HG02938 (cell line): ENCODE results near the gene SLC25A25.
"Not testable (repeated sequence)": the region's sequence is repeated elsewhere in the genome, so short reads cannot be mapped to it uniquely, and the experiment has no call there.

Source experiments
- ATAC-seq: cut with Tn5 transposase; IDR thresholded peaks from one replicate; pipeline ENCODE4 v1.9.1; 2021; ENCODE audit warnings: mild to moderate bottlenecking, moderate library complexity; ENCODE audit not compliant: unreplicated experiment

The SLC25A25 gene

DNA sequence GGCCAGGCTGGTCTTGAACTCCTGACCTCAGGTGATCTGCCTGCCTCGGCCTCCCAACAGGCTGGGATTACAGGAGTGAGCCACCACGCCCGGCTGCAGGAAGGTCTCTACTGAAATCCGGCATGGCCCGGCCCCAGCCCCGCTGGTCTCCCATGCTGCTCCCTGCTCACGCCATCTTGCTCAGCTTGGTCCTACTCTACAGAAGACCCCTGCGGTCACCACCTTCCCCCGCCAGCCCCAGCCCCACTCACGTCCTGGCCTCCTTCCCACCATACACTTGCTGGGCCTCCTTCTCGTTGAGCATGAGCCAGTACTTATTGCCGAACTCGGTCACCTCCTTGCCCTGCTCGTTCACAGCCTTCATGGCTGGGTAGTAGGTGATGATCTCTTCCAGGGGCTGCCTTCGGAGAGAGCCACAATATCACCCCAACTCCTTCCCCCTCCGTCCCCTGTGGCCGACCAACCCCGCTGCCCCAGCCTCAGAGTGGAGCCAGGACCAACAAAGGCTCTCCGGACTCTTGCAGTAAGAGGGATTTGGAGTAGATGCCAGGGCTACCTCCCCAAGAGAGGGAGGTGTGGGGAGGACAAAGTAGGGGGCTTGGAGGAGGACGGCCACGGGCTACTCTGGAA lies 55.5 kb downstream of the SLC25A25 start:
- no peak for ATAC-seq

- no peak for ATAC-seq
These were observed 56.4 kb downstream of the SLC25A25 start for GRCh38 chr9:128124451-128124850.

- no peak for ATAC-seq
These were observed 57.0 kb downstream of the SLC25A25 start for GRCh38 chr9:128124873-128125579.

GRCh38 chr9:128125580-128126354 lies 57.7 kb downstream of the SLC25A25 start:
- no peak for ATAC-seq

DNA sequence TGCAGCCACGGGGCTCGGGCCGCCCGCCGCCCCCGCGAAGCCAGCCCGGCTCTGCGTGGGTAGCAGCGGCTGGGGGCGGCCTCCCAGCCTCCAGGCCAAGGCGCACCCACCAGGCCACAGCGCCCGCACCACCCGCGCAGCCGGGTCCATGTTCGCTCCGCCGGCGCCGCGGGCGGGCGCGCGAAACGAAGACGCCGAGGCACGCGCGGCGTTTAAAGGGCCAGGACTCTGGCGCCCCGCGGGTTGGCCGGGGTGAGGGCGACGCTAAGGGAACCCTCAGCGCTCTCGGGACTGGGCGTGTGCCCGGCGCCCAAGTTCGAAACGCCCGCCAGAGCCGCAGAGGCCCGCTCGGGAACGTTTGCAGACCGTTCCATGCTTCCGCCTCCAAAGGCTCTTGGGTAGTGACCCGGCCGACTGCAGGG lies 59.5 kb downstream of the SLC25A25 start, which contains the start of gene PTGES2:
PTGES2 (minus strand) TSS at position 162 of the 422 bp plus-strand sequence; CDS start at position 150, 12 bp downstream.
- ATAC-seq: peak; percentile 45

GRCh38 chr9:128127990-128128835 lies 60.2 kb downstream of the SLC25A25 start:
- peak; percentile 69 for ATAC-seq

DNA sequence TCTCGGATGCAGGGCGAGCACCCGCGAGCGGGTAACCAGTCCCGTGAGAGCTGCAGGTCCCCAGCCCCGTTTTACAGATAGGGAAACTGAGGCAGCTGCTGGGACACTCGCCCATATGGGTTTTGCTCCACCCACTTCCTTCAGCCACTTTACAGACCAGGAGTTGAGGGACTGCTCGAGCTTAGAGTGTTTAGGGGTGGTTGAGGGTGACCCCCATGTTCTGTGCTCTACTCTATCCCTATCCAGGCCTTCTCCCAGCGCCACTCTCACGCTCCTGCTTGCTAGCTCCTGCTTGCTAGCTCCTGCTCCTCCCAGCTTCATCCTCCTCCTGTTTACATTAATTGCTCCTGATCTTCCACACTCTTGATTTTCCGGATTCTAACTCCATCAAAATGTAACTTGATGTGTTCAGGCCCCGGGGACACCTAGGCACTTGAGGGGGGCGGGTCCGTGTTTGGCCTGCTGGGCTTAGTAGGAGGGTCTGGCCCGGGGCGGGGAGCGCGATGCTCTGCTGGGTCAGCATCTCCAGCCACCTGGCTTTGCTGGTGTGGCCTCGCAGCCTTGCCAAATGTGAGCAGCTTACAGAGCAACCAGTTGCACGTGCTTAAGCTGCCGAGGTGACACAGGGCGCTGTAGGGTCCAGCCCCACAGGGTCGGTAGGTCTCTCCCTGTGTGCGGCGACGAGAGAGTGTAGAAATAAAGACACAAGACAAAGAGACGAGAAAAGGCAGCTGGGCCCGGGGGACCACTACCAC lies 61.0 kb downstream of the SLC25A25 start:
- no peak for ATAC-seq

- ATAC-seq: not testable (repeated sequence)
These were observed 62.1 kb downstream of the SLC25A25 start for GRCh38 chr9:128129976-128130590.

DNA sequence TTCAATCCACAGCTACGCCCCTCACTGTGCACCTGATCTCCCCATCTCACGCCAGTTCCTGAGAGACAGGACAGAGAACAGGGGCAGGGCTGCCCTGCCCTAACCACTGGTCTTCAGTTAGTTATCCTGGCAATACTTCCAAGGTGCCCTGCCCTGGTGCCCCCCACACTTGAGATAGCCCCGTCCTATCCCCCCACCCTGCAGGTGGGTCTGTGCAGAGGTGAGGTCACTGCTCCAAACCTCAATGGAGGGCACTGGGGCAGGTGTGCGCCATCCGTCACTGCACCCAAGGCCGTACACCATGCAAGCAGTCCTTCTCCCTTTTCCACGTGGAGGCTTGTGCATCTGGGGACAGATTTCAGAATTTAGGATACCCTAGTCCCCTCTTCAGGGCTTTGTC lies 62.6 kb downstream of the SLC25A25 start:
- not testable (repeated sequence) for ATAC-seq

- not testable (repeated sequence) for ATAC-seq
These were observed 63.3 kb downstream of the SLC25A25 start for GRCh38 chr9:128131346-128131745.

DNA sequence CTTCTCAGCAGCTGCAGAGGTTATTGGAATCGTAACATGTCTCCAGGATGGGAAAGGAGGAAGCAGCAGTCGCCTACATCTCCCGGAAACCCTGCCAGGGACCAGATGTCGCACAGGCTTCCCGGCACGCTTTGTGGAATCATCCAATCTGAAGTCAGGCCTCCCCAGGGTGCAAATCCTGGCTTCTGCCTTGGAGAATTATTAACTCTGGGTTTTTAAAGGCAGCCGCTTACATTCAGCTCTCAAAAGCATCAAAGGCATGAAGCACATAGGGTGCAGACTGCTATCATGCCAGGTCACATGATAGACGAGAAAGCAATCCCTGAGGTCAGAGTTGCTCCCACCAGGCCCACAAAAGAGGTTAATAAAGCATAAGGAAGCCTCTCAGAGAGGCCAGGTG lies 64.1 kb downstream of the SLC25A25 start:
- ATAC-seq: not testable (repeated sequence)

GRCh38 chr9:128135561-128135960 lies 67.5 kb downstream of the SLC25A25 start:
- not testable (repeated sequence) for ATAC-seq

DNA sequence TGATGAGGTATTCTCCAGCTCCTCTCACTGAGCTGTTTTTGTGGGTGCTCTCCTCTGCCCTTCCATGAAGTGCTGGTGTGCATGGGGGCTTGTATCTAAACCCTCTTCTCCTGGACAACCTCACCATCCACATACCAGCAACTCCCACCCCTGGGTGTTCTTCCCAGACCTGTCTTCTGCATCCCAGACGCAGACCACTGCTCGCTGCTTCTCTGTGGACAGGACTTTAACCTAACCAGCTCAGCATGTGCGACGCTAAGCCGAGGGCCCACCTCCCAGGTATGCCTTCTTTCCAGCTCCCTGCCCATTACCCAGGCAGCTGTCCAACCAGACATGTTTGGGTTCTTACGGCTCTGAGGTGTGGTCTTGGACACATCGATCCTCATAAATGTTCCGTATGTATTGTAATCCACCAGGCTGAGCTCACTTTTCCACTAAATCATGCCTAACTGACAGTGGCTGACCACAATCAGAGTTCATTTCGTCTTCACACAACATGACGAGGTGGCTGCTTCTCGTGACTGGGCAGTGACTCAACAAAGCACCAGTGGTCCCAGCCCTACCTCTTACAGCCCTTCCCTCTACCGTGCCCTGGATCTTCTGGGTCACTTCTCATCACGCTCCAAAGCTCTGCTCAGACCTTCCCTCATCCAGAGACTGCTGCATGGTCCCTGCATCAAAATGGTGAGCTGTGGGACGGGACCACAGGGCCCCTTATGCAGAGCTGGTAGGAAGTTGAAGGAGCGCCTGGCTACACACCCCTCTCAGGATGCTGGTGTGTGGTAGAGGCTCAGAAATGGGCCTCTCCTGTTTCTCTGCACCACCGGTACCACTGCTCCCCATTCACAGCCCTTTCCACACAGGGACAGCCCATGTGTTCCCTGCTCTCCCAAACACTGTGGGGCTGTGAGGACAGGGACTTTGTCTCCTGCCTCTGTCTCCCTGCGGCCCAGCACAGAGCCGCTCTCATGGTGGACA lies 69.1 kb downstream of the SLC25A25 start:
- ATAC-seq: no peak

DNA sequence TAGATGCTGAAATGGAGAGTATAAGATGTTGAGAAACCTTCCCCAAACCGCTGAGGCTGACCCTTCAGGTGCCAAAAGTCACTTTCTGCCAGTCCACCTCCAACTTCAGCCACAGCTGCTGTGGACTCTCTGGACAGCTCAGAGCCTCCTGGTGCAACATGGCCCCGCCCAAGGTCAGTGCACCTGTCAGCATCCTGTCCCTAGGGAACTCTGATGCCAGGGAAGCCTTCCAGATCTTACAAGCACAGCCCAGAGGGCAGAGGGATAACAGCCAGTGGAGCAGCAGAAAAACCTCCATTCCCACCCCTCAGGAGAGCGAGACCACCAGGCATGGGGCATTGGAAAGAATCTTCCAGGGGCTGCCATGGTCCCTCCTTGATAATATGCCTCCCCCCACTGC lies 70.0 kb downstream of the SLC25A25 start:
- ATAC-seq: no peak

GRCh38 chr9:128139621-128140020 lies 71.6 kb downstream of the SLC25A25 start:
- ATAC-seq: no peak

DNA sequence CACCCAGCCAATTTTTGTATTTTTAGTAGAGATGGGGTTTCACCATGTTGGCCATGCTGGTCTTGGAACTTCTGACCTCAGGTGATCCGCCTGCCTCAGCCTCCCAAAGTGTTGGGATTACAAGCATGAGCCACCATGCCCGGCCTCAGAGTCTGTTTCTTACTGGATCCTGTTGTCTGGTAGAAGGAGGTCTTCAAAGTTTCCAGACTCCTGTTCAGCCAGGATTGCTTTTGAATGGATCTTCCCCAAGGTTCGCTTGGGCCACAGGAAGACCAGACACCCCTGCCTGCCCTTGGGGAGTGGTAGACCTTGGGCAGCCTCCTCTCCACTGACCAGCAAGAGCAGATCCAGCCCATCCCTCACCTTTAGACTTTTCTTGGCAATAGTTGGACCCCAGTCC lies 73.6 kb downstream of the SLC25A25 start:
- no peak for ATAC-seq

DNA sequence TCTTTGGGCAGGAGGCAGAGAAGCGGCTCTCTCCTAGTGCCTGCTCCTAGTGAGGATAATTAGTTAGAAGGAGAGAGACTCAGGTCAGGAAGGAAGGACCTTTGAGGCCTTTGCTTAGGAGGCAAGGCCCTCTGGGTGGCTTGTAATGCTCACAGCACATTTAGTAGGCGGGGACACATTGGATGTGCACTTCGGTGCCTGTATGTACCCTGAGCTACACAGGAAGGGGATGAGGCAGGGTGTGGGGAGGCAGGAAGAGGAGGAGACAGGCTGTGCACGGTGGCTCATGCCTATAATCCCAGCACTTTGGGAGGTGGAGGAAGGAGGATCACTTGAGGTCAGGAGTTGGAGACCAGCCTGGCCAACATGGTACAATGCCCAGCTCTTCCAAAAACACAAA lies 74.0 kb downstream of the SLC25A25 start:
- no peak for ATAC-seq

GRCh38 chr9:128142596-128142995 lies 74.6 kb downstream of the SLC25A25 start:
- no peak for ATAC-seq
